ENCODE results near the gene MAPK9.

The MAPK9 gene

GRCh38 chr5:180205916-180206315 is 86.0 kb downstream of the MAPK9 start:
- Histone ChIP-seq H3K79me2 (ENCODE audit: control insufficient read depth, insufficient read depth, low read length, poor library complexity) (no peaks in the 10 kb centered on the region), H3K14ac (ENCODE audit: low read length) (no peak overlapping the region), H3K4me2 (ENCODE audit: low read length) (no peak overlapping the region), H4K12ac (ENCODE audit: low read depth, low read length) (no peak overlapping the region), H2AFZ (ENCODE audit: insufficient read depth, low read length, poor library complexity) (no peak overlapping the region), H3K79me1 (ENCODE audit: low read length) (no peaks in the 10 kb centered on the region), H2BK12ac (ENCODE audit: low read length) (no peak overlapping the region), H2BK120ac (ENCODE audit: insufficient read depth, low read length, poor library complexity) (no peak overlapping the region), H4K91ac (ENCODE audit: low read depth, low read length) (no peak overlapping the region), H3K27ac (ENCODE audit: low read depth, low read length) (no peak overlapping the region), H3K9ac (ENCODE audit: low read length) (no peak overlapping the region), H3K4me3 (ENCODE audit: low read depth, low read length) (no peak overlapping the region), H3K36me3 (ENCODE audit: control insufficient read depth in 1 of 2, insufficient read depth in 2 of 2, low read length in 2 of 2) (no peaks in the 10 kb centered on the region), H3K18ac (ENCODE audit: low read length) (no peak overlapping the region), H3K4ac (ENCODE audit: low read depth, low read length) (no peak overlapping the region), H3K27me3 (ENCODE audit: insufficient read depth, low read length) (peaks cover 7% of the 10 kb centered on the region), H2BK5ac (ENCODE audit: low read depth, low read length, poor library complexity) (no peak overlapping the region), H2AK5ac (ENCODE audit: low read length) (no peak overlapping the region), H3K9me3 (ENCODE audit: insufficient read depth, low read depth, low read length) (no peaks in the 10 kb centered on the region), H3K23ac (ENCODE audit: low read length) (no peak overlapping the region), H3K4me1 (ENCODE audit: control insufficient read depth in 1 of 2, insufficient read depth in 2 of 2, low read length in 2 of 2) (peaks cover 5 to 6% of the 10 kb centered on the region in 2 experiments), H4K8ac (ENCODE audit: low read depth, low read length) (no peak overlapping the region)
- DNase-seq = no peak
- WGBS (ENCODE audit: extremely low coverage, insufficient coverage, insufficient read length) = no CpG with 5 or more reads among the region's 1 CpG

- no peaks in the 10 kb centered on the region for H3K9me3 ChIP-seq (ENCODE audit: insufficient read depth, low read depth, low read length)
- H2BK5ac ChIP-seq (ENCODE audit: low read depth, low read length, poor library complexity) = no peak overlapping the region
- H3K27ac ChIP-seq (ENCODE audit: low read depth, low read length) = no peak overlapping the region
- no peak overlapping the region for H3K9ac ChIP-seq (ENCODE audit: low read length)
- no peak overlapping the region for H3K4me3 ChIP-seq (ENCODE audit: low read depth, low read length)
- H3K18ac ChIP-seq (ENCODE audit: low read length) = no peak overlapping the region
- peaks cover 7% of the 10 kb centered on the region for H3K27me3 ChIP-seq (ENCODE audit: insufficient read depth, low read length)
- H3K36me3 ChIP-seq (ENCODE audit: control insufficient read depth in 1 of 2, insufficient read depth in 2 of 2, low read length in 2 of 2) = no peaks in the 10 kb centered on the region
- no peak overlapping the region for H3K23ac ChIP-seq (ENCODE audit: low read length)
- H2BK120ac ChIP-seq (ENCODE audit: insufficient read depth, low read length, poor library complexity) = no peak overlapping the region
- H3K14ac ChIP-seq (ENCODE audit: low read length) = no peak overlapping the region
- WGBS (ENCODE audit: extremely low coverage, insufficient coverage, insufficient read length) = no CpG with 5 or more reads among the region's 1 CpG
- no peak overlapping the region for H2AFZ ChIP-seq (ENCODE audit: insufficient read depth, low read length, poor library complexity)
- H3K4ac ChIP-seq (ENCODE audit: low read depth, low read length) = no peak overlapping the region
- H2BK12ac ChIP-seq (ENCODE audit: low read length) = no peak overlapping the region
- H2AK5ac ChIP-seq (ENCODE audit: low read length) = no peak overlapping the region
- no peaks in the 10 kb centered on the region for H3K79me2 ChIP-seq (ENCODE audit: control insufficient read depth, insufficient read depth, low read length, poor library complexity)
- DNase-seq = no peak
- H4K91ac ChIP-seq (ENCODE audit: low read depth, low read length) = no peak overlapping the region
- H4K12ac ChIP-seq (ENCODE audit: low read depth, low read length) = no peak overlapping the region
- peaks cover 5 to 6% of the 10 kb centered on the region in 2 experiments for H3K4me1 ChIP-seq (ENCODE audit: control insufficient read depth in 1 of 2, insufficient read depth in 2 of 2, low read length in 2 of 2)
- H3K79me1 ChIP-seq (ENCODE audit: low read length) = no peaks in the 10 kb centered on the region
- no peak overlapping the region for H4K8ac ChIP-seq (ENCODE audit: low read depth, low read length)
- H3K4me2 ChIP-seq (ENCODE audit: low read length) = no peak overlapping the region
Observed at GRCh38 chr5:180204276-180204819, 87.5 kb downstream of the MAPK9 start.

- H2BK120ac ChIP-seq (ENCODE audit: insufficient read depth, low read length, poor library complexity) = no peak overlapping the region
- no peaks in the 10 kb centered on the region for H3K4me1 ChIP-seq (ENCODE audit: control insufficient read depth in 1 of 2, insufficient read depth in 2 of 2, low read length in 2 of 2)
- H3K9me3 ChIP-seq (ENCODE audit: insufficient read depth, low read depth, low read length) = no peaks in the 10 kb centered on the region
- no peak overlapping the region for H4K8ac ChIP-seq (ENCODE audit: low read depth, low read length)
- no peaks in the 10 kb centered on the region for H3K79me1 ChIP-seq (ENCODE audit: low read length)
- WGBS (ENCODE audit: extremely low coverage, insufficient coverage, insufficient read length) = no CpG with 5 or more reads among the region's 8 CpGs
- H4K91ac ChIP-seq (ENCODE audit: low read depth, low read length) = no peak overlapping the region
- no peaks in the 10 kb centered on the region for H3K79me2 ChIP-seq (ENCODE audit: control insufficient read depth, insufficient read depth, low read length, poor library complexity)
- DNase-seq = no peak
- no peak overlapping the region for H3K14ac ChIP-seq (ENCODE audit: low read length)
- H3K9ac ChIP-seq (ENCODE audit: low read length) = no peak overlapping the region
- no peak overlapping the region for H3K23ac ChIP-seq (ENCODE audit: low read length)
- H3K18ac ChIP-seq (ENCODE audit: low read length) = no peak overlapping the region
- no peak overlapping the region for H3K27ac ChIP-seq (ENCODE audit: low read depth, low read length)
- H3K4ac ChIP-seq (ENCODE audit: low read depth, low read length) = no peak overlapping the region
- no peak overlapping the region for H2BK12ac ChIP-seq (ENCODE audit: low read length)
- no peak overlapping the region for H3K4me2 ChIP-seq (ENCODE audit: low read length)
- no peak overlapping the region for H2AK5ac ChIP-seq (ENCODE audit: low read length)
- peaks cover 4% of the 10 kb centered on the region for H3K27me3 ChIP-seq (ENCODE audit: insufficient read depth, low read length)
- H3K4me3 ChIP-seq (ENCODE audit: low read depth, low read length) = no peak overlapping the region
- no peak overlapping the region for H2AFZ ChIP-seq (ENCODE audit: insufficient read depth, low read length, poor library complexity)
- no peaks in the 10 kb centered on the region for H3K36me3 ChIP-seq (ENCODE audit: control insufficient read depth in 1 of 2, insufficient read depth in 2 of 2, low read length in 2 of 2)
- H4K12ac ChIP-seq (ENCODE audit: low read depth, low read length) = no peak overlapping the region
- no peak overlapping the region for H2BK5ac ChIP-seq (ENCODE audit: low read depth, low read length, poor library complexity)
Observed at GRCh38 chr5:180202939-180203573, 88.8 kb downstream of the MAPK9 start.

GRCh38 chr5:180201051-180201987 is 90.6 kb downstream of the MAPK9 start:
- Histone ChIP-seq H4K91ac (ENCODE audit: low read depth, low read length) (no peak overlapping the region), H3K4ac (ENCODE audit: low read depth, low read length) (no peak overlapping the region), H2BK12ac (ENCODE audit: low read length) (no peak overlapping the region), H4K12ac (ENCODE audit: low read depth, low read length) (no peak overlapping the region), H3K79me2 (ENCODE audit: control insufficient read depth, insufficient read depth, low read length, poor library complexity) (no peaks in the 10 kb centered on the region), H4K8ac (ENCODE audit: low read depth, low read length) (no peak overlapping the region), H3K18ac (ENCODE audit: low read length) (no peak overlapping the region), H3K9ac (ENCODE audit: low read length) (no peak overlapping the region), H2BK5ac (ENCODE audit: low read depth, low read length, poor library complexity) (no peak overlapping the region), H3K4me3 (ENCODE audit: low read depth, low read length) (peak overlapping the region; percentile 40), H3K23ac (ENCODE audit: low read length) (no peak overlapping the region), H2BK120ac (ENCODE audit: insufficient read depth, low read length, poor library complexity) (no peak overlapping the region), H3K36me3 (ENCODE audit: control insufficient read depth in 1 of 2, insufficient read depth in 2 of 2, low read length in 2 of 2) (no peaks in the 10 kb centered on the region), H3K14ac (ENCODE audit: low read length) (no peak overlapping the region), H2AFZ (ENCODE audit: insufficient read depth, low read length, poor library complexity) (no peak overlapping the region), H3K27ac (ENCODE audit: low read depth, low read length) (no peak overlapping the region), H3K4me2 (ENCODE audit: low read length) (no peak overlapping the region), H3K27me3 (ENCODE audit: insufficient read depth, low read length) (no peaks in the 10 kb centered on the region), H2AK5ac (ENCODE audit: low read length) (no peak overlapping the region), H3K79me1 (ENCODE audit: low read length) (no peaks in the 10 kb centered on the region), H3K9me3 (ENCODE audit: insufficient read depth, low read depth, low read length) (no peaks in the 10 kb centered on the region), H3K4me1 (ENCODE audit: control insufficient read depth in 1 of 2, insufficient read depth in 2 of 2, low read length in 2 of 2) (no peaks in the 10 kb centered on the region)
- peak; percentile 41 to 70 for DNase-seq
- WGBS (ENCODE audit: extremely low coverage, insufficient coverage, insufficient read length) = no CpG with 5 or more reads among the region's 23 CpGs

Measured in trophoblast cell (in vitro differentiated cells and primary cell).